Measurements from ENCODE around the gene RHBDD2. TPM values are rescaled to one million over a fixed set of nuclear protein-coding genes. Genes with fewer than 3 reads are reported as not detected.
"Not testable (repeated sequence)": the region's sequence is repeated elsewhere in the genome, so short reads cannot be mapped to it uniquely, and the experiment has no call there.

Gene RHBDD2
- polyA plus RNA-seq, 3 donors = 34.1 to 54.6 (median 53.1) TPM

DNA sequence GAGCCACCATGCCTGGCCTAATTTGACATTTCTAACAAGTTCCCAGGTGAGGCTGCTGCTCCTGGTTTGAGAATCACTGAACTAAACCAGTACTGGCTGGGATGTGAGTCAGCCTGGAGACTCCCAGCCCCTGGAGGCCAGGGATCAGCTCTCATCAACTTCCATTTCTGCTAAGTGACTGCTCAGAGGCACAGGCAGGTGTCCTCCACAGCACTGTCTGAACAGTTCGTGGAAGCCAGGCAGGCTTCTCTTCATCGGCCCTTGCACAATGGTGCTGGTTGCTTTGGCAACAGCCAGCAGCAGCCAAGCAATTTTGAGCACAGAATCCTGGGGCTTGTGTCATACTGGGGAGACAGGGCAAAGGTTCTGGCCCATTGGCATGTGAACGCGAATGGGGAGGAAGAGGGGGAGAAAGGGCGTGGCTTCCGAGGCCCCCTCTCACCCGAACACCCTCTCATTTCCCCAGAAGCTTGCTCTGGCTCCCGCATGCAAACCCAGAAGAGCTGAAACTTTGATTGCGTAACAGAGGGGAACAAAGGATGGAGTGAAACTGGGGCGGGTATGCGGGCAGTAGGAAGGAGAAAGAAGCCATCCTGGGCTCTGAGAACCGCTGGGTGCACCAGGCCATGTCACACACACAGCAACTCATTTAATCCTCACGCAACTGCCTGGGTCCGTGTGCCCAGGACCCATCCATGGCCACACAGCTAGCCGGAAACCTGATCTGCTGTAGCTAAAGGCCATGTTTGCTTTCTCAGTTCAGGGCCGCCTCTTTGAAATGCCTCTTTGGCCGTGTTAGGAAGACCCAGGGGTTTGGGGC lies 27.2 kb downstream of the RHBDD2 start:
- Histone ChIP-seq H3K27me3 (ENCODE audit: control insufficient read depth in 2 of 2, insufficient read depth in 2 of 2, low read length in 2 of 2) (no peaks in the 10 kb centered on the region), H3K4me3 (replicated peaks in 1 of 3; ENCODE audit: low read depth in 2 of 3, low read length in 3 of 3) (peak overlapping the region in 1 of 3 experiments; percentile 52), H3K79me2 (ENCODE audit: insufficient read depth, low read length) (no peaks in the 10 kb centered on the region), H3K27ac (ENCODE audit: low read depth in 1 of 2, low read length in 2 of 2) (peak overlapping the region; percentile 54 to 80), H3K36me3 (replicated peaks in 1 of 2; ENCODE audit: control insufficient read depth in 1 of 2, insufficient read depth in 2 of 2, low read length in 2 of 2) (no peaks in the 10 kb centered on the region), H3K4me2 (replicated peaks; ENCODE audit: extremely low read depth, low read length, poor library complexity, severe bottlenecking) (peak overlapping the region; percentile 37), H3K9me3 (replicated peaks in 1 of 2; ENCODE audit: control insufficient read depth in 1 of 2, insufficient read depth in 1 of 2, low read length in 2 of 2) (peaks cover 0 to 4% of the 10 kb centered on the region in 2 donors), H3K4me1 (ENCODE audit: control insufficient read depth in 1 of 2, insufficient read depth in 2 of 2, low read length in 2 of 2) (peaks cover 33 to 34% of the 10 kb centered on the region in 2 donors), H2AFZ (ENCODE audit: insufficient read depth, low read depth, low read length, poor library complexity, severe bottlenecking) (peak overlapping the region; percentile 46), H4K20me1 (ENCODE audit: insufficient read depth, low read length) (no peaks in the 10 kb centered on the region), H3K9ac (ENCODE audit: insufficient read depth, low read length, poor library complexity, severe bottlenecking) (peak overlapping the region; percentile 16)
- H3K4me3 Mint-ChIP-seq = peak overlapping the region; percentile 61 to 72
- WGBS (ENCODE audit: insufficient coverage) = 30% methylated on average over 7 of the region's 17 CpGs
- H3K27me3 Mint-ChIP-seq (ENCODE audit: low read depth in 3 of 3) = peaks cover 1 to 8% (median 1%) of the 10 kb centered on the region in 3 donors
- no peaks in the 10 kb centered on the region for H3K36me3 Mint-ChIP-seq
- peak overlapping the region; percentile 87 to 95 (median 93) for H3K27ac Mint-ChIP-seq
- TF ChIP-seq, protein P1, sequence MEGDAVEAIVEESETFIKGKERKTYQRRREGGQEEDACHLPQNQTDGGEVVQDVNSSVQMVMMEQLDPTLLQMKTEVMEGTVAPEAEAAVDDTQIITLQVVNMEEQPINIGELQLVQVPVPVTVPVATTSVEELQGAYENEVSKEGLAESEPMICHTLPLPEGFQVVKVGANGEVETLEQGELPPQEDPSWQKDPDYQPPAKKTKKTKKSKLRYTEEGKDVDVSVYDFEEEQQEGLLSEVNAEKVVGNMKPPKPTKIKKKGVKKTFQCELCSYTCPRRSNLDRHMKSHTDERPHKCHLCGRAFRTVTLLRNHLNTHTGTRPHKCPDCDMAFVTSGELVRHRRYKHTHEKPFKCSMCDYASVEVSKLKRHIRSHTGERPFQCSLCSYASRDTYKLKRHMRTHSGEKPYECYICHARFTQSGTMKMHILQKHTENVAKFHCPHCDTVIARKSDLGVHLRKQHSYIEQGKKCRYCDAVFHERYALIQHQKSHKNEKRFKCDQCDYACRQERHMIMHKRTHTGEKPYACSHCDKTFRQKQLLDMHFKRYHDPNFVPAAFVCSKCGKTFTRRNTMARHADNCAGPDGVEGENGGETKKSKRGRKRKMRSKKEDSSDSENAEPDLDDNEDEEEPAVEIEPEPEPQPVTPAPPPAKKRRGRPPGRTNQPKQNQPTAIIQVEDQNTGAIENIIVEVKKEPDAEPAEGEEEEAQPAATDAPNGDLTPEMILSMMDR (IDR thresholded peaks at IDR 0.05) = no peak
- peak; percentile 88 to 96 (median 94) for DNase-seq
- peaks cover 3 to 7% (median 5%) of the 10 kb centered on the region in 7 donors for H3K9me3 Mint-ChIP-seq
- peaks cover 35% of the 10 kb centered on the region for H3K4me1 Mint-ChIP-seq
- intact Hi-C loops (cut with micrococcal nuclease) = no loop called here

DNA sequence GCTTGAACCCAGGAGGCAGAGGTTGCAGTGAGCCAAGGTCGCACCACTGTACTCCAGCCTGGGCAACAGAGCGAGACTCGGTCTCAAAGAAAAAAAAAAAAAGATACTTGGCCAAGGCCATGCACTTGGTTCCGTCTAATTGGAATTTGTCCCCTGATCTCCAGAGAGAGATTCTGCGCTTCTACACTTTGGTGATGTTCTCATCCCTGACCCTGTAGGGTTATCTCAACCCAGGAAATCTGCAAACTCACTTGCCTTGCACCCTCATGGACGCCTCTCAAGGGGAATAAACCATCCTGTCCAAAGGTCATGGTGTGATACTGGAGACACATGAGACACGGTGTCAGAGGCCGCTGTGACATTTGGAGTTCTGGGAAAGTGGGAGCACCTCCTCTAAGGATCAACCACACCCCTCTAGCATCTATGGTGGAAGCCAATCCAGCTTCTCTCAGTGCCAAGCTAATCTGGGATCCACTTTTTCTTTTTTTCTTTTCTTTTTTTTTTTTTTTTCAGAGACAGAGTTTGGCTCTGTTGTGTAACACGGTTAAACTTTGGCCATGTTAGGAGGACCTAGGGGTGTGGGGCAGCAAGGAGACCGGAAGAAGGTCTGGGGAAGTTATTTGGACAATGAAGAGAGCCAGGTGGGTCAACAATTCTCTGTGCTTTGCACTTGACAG lies 28.3 kb downstream of the RHBDD2 start:
- H3K27ac ChIP-seq (ENCODE audit: low read depth in 1 of 2, low read length in 2 of 2) = peak overlapping the region in 1 of 2 donors; percentile 15
- peaks cover 3 to 7% (median 5%) of the 10 kb centered on the region in 7 donors for H3K9me3 Mint-ChIP-seq
- peaks cover 33 to 37% of the 10 kb centered on the region in 2 donors for H3K4me1 ChIP-seq (ENCODE audit: control insufficient read depth in 1 of 2, insufficient read depth in 2 of 2, low read length in 2 of 2)
- 67% methylated on average over 6 of the region's 10 CpGs for WGBS (ENCODE audit: insufficient coverage)
- no peak overlapping the region for H3K4me2 ChIP-seq (replicated peaks; ENCODE audit: extremely low read depth, low read length, poor library complexity, severe bottlenecking)
- no peaks in the 10 kb centered on the region for H3K36me3 Mint-ChIP-seq
- H4K20me1 ChIP-seq (ENCODE audit: insufficient read depth, low read length) = no peaks in the 10 kb centered on the region
- peaks cover 42% of the 10 kb centered on the region for H3K4me1 Mint-ChIP-seq
- H3K36me3 ChIP-seq (replicated peaks in 1 of 2; ENCODE audit: control insufficient read depth in 1 of 2, insufficient read depth in 2 of 2, low read length in 2 of 2) = no peaks in the 10 kb centered on the region
- no peaks in the 10 kb centered on the region for H3K79me2 ChIP-seq (ENCODE audit: insufficient read depth, low read length)
- DNase-seq = peak in 1 of 3 donors; percentile 22
- no peak overlapping the region for H3K4me3 ChIP-seq (replicated peaks in 1 of 3; ENCODE audit: low read depth in 2 of 3, low read length in 3 of 3)
- H3K4me3 Mint-ChIP-seq = no peak overlapping the region
- H3K9me3 ChIP-seq (replicated peaks in 1 of 2; ENCODE audit: control insufficient read depth in 1 of 2, insufficient read depth in 1 of 2, low read length in 2 of 2) = peaks cover 0 to 4% of the 10 kb centered on the region in 2 donors
- H3K27me3 ChIP-seq (ENCODE audit: control insufficient read depth in 2 of 2, insufficient read depth in 2 of 2, low read length in 2 of 2) = no peaks in the 10 kb centered on the region
- H3K27ac Mint-ChIP-seq = peak overlapping the region in 6 of 7 donors; percentile 15 to 77 (median 61)
- intact Hi-C loops (cut with micrococcal nuclease) = no loop called here
- H3K9ac ChIP-seq (ENCODE audit: insufficient read depth, low read length, poor library complexity, severe bottlenecking) = no peak overlapping the region
- TF ChIP-seq, protein P1 (IDR thresholded peaks at IDR 0.05) = no peak
- H2AFZ ChIP-seq (ENCODE audit: insufficient read depth, low read depth, low read length, poor library complexity, severe bottlenecking) = no peak overlapping the region
- peaks cover 0 to 10% (median 2%) of the 10 kb centered on the region in 3 donors for H3K27me3 Mint-ChIP-seq (ENCODE audit: low read depth in 3 of 3)

DNA sequence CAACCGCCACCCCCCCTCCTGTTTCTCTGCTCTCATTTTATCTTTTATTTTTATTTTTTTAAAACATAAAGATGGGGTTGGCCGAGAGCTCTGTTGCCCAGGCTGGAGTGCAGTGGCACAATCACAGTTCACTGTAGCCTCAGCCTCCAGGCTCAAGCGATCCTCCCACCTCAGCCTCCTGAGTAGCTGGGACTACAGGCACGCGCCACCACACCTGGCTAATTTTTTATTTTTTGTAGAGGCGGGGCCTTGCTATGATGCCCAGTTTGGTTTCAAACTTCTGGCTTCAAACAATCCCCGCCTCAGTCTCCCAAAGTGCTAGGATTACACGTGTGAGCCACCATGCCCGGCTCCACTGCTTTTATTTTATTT lies 28.8 kb downstream of the RHBDD2 start:
- DNase-seq; H3K9me3 ChIP-seq (replicated peaks in 1 of 2; ENCODE audit: control insufficient read depth in 1 of 2, insufficient read depth in 1 of 2, low read length in 2 of 2); H3K27ac ChIP-seq (ENCODE audit: low read depth in 1 of 2, low read length in 2 of 2); H4K20me1 ChIP-seq (ENCODE audit: insufficient read depth, low read length); H3K27me3 Mint-ChIP-seq (ENCODE audit: low read depth in 3 of 3); H3K4me2 ChIP-seq (replicated peaks; ENCODE audit: extremely low read depth, low read length, poor library complexity, severe bottlenecking); H3K4me3 ChIP-seq (replicated peaks in 1 of 3; ENCODE audit: low read depth in 2 of 3, low read length in 3 of 3); H3K79me2 ChIP-seq (ENCODE audit: insufficient read depth, low read length); intact Hi-C loops (cut with micrococcal nuclease); H3K9ac ChIP-seq (ENCODE audit: insufficient read depth, low read length, poor library complexity, severe bottlenecking); H3K9me3 Mint-ChIP-seq; H3K36me3 Mint-ChIP-seq; H2AFZ ChIP-seq (ENCODE audit: insufficient read depth, low read depth, low read length, poor library complexity, severe bottlenecking); H3K4me3 Mint-ChIP-seq; H3K27me3 ChIP-seq (ENCODE audit: control insufficient read depth in 2 of 2, insufficient read depth in 2 of 2, low read length in 2 of 2); H3K36me3 ChIP-seq (replicated peaks in 1 of 2; ENCODE audit: control insufficient read depth in 1 of 2, insufficient read depth in 2 of 2, low read length in 2 of 2): not testable (repeated sequence)
- peak overlapping the region in 2 of 7 donors; percentile 55 to 69 for H3K27ac Mint-ChIP-seq
- 100% methylated on average over 3 of the region's 9 CpGs for WGBS (ENCODE audit: insufficient coverage)
- H3K4me1 Mint-ChIP-seq = peaks cover 42% of the 10 kb centered on the region
- peaks cover 33 to 37% of the 10 kb centered on the region in 2 donors for H3K4me1 ChIP-seq (ENCODE audit: control insufficient read depth in 1 of 2, insufficient read depth in 2 of 2, low read length in 2 of 2)
